COR-L47 (cell line): Measurements from ENCODE around the gene ITPKA.

Experiments
- DNase-seq: peaks from one replicate; lab custom pipeline; 2025; lab: John Stamatoyannopoulos, UW

The ITPKA gene

DNA sequence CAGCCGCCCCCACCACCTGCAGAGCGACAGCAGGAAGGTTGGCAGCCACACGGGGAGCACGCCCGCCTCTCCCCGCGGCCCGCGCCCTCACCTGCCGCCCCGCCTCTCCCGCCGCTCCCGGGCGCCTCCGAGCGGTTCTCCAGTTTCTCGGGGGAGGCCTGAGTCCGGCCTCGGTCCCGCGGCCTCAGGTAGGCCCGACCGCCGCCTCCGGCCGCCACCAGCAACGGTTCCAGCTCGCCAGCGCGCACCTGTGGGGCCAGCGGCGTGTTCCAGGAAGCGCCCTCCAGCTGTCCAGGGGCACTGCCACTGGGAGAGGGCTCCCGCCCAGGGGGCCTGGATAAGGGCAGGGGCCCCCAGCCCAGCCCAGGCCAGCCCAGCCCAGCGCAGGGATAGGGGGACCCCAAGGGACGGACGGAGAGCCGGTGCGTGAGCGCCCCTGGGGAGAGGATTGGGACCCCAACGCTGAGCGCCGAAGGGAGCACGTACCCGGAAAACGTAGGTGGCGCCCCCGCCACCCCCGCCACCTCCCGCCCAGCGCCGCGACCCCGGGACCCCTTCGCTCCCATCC is 17.7 kb downstream of the ITPKA start:
- DNase-seq: peak; percentile 19

DNA sequence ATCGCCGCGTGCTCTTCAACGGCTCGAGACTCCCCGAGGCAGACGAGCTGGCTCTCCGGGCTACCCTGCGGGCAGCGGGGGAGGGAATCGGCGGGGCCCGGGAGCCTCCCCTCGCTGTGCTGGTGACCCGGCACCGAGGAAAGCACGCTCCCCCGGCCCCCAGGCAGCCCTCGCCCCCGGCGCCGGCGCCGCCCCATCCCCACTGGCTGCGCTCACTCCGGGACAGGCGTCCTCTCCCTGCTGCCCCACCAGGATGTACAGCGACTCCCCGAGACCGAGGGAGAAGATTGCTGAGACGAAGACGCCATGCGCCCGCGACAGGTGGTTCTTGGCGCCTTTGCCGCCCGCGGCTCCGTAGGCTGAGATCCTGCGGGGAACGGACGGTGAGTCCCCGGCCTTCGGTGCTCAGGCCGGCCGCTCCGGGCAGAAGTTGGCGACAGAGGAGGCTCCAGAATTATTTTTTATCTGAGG is 18.3 kb downstream of the ITPKA start:
- DNase-seq: peak; percentile 22

DNA sequence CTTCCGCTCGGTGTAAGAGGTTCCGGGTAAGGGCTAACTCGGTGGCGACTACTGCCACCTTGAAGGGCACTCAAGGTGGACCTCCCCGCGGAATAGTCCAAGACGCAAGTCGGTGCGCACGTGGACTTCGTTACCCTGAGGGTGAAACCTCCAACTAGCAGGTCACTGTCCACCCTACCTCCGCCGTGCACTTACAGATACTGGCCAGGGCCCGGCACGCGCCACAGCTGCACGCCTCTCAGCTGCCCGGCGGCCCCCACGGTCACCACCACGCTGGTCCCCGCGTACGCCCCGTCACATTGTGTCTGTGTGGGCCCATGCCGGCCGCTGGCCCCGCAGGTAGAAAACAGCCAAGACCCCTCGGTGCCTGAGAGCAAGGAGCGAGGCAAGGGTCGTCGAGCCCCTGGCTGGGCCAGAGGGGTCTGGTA is 18.9 kb downstream of the ITPKA start:
- DNase-seq: no peak

DNA sequence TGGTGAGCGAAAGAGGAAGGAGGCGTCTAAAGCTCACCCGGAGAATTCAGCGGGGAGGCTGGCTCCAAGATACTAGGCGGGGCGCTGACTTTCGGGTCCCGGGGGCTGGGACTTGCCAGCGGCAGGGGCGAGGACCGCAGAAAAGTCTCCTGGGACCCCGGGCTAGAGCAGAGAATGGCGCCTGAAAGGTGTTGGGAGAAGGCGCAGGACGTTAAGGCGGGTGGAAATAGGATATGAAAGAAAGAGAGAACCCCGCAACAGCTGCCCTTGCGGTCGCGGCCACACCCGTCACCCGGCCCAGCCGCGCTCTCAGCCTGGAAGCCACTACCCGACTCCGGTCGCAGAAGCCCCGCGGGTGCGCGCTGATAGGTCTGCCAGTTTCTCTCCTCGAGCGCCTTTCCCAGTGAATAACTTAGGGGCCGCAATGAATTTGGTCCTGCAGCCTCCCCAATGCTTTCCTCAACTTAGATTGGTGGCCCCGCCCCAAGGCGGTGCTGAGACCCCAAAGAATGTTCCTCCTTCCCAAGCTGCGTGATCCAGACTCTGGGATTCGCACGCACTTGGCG is 19.3 kb downstream of the ITPKA start:
- DNase-seq: peak; percentile 31

DNA sequence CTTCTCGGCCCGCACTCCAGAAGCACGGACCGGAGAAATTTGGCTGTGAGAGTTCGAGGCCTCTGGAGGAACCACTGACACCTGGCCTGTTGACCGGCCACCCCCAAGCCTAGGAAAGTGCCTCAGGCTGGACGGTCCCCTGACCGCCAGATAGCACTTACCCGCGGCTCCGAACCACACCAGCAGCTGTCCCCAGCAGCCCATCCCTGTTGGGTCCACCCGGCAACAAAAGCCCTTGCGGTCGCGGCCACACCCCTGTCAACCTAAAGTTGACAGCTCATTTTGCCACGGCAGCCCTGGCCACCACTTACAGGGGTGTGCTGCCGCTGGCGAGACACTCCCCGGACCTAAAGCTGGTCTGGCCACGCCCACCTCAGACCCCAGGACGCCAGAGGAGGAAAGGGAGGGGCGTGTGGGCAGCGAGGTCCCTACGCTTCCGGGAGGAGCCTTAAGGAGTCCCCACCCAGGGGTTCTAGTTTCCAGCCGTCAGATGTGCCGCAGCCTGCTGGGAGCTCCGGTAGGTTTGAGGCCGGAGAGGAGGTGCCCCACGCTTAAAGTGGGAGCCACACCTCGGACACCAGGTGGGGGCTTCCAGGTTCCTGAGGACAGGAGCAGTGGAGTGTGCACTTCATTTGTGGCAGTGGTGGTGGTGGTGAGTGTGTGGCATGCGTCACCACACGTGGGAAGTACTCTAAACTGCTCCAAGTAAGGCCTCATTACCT is 20.0 kb downstream of the ITPKA start, which contains the start of gene LTK:
Gene LTK, minus strand, starts transcription at position 322 of the 722 bp plus-strand sequence. Its CDS starts 118 bp downstream, at position 204.
- DNase-seq: peak; percentile 91

DNA sequence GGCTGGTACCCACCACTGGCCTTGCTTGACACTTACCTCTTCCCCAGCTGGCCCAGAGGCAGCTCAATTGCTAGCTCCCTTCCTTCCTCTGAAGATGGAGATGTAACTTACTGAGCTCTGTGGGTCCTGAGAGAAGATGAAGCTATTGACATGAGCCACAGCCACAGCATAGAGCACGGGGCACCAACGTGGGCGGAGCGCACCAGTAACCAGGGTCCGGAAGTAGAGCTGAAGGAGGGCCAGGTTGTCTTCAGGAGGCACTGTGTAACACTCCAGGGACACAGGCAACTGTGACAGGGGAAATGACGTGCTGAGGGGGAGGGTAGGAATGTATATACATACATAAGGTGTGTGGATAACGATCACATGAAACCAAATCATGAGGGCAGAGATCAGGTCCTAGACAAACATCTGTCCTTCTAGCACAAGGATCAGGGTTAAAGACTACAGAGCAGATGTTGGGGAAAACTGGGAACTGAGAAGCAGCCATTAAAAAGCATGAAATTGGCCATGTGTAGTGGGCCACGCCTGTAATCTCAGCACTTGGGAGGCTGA is 24.3 kb downstream of the ITPKA start:
- no peak for DNase-seq

DNA sequence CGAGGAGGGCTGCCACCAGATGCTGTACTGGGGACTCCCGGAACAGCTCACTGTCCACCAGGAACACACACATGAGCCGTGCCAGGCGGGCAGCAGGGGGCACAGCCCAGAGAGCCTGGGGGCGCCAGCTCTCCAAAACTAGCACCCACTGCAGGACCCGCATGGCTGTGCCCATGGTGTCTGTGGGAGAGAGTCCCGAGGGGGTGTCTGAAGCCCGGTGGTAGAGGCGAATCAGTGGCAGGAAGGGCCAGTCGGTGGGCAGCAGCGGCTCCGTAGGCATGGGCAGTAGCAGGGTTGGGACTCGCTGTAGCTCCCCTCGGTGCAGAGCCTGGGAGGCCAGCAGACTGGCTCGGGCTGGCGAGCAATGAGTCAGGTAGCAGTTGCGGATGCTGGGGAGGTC is 27.0 kb downstream of the ITPKA start:
- DNase-seq: no peak

DNA sequence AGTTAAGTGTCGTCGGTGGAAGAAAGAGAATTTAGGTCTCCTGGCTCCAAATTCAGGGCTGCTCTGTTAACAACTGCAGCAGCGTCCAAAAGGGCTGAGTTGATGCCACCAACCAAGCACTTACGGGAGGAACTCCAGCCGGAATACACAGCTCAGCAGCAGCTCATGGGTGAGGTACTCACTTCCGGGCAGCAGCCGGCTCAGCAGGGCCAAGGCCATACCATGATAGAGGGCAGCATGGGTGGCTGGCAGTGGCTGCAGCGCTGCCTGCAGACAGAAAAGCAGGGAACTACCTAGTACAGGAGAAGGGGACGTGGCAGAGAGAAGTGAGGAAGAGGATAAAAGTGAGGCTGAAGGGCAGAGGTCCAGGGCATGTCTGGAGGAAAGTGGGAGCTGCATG is 27.9 kb downstream of the ITPKA start:
- no peak for DNase-seq

DNA sequence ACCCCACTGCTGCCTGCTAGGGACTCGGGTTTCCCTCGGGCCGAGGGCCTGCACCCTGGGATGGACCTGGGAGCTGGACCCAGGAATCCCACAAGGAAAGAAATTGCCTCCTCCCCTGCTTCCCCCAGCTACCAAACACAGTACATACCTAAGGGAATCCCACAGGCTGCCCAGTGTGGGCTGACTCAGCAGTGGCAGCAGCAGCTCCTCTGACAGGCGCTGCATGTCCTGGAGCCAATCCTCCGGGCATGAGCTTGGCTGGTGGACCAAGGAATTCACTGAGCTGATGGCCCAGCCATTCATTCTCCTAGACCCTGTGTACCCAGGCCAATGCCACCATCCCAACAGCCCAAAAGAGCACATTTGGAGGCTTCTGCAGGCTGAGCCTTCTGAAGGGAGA is 29.4 kb downstream of the ITPKA start:
- DNase-seq: no peak

DNA sequence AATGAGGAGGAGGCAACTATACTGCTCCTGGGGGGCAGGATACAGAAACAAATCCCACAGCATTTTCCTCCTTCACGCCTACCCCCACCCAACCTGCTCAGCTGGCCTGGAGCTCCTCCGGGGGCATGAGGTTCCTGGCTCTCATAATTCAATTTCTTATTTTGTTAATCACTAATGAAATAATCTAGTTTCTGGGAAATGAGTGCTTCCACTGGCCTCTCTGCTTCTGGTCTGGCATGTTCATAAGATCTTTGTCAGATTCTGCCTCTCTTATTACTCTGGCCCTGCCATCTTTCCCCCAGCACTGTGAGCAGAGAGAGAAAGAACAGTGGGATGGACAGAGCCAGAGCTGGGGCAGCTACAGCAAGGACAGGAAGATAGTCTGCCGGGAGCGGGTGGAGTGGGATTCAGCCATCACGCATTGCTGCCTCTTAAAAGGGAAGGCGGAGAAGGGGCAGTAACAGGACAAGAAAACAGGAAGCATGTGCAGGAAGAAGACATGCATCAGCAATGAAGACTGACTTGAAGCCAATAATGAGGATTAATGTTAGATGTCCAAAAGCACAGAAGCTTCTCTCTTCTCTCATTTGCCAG is 36.8 kb downstream of the ITPKA start:
- DNase-seq: no peak

DNA sequence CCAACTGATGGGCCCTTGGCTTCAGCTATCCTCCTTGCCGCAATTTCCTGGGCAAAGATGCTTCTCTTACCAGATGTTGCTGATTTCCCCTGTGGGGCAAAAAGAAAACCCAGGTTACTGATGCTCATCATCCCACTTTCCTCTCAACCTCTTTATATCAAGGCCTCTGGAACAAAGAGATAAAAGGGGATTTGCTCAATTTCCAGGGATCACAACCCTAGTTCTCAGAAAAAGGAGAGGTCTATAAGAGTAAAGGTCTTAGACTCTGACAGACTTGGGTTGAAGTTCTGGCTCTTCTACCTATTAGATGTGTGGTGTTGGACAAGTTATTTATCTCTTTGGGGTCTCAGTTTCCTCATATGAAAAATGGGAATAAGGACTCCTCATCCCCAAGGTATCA is 41.9 kb downstream of the ITPKA start:
- DNase-seq: no peak

DNA sequence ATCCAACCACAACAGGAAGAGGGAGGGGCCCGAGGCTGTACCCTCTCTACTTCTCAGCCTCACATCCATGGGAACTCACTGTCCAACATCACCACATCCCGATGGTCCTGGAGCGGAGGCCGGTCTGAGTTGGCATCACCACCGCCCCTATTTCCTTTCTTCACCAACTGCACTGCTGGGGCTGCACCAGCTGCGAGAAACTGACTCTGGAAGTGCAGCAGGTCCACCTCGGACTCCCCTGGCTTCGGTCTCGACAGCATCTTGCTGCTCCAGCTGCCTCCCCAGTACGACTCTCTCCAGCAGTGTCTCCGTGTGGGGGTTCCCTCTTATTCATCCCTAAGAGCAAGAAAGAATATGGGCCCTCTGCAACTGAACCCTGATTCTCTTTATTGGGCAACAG is 43.2 kb downstream of the ITPKA start:
- DNase-seq: no peak

DNA sequence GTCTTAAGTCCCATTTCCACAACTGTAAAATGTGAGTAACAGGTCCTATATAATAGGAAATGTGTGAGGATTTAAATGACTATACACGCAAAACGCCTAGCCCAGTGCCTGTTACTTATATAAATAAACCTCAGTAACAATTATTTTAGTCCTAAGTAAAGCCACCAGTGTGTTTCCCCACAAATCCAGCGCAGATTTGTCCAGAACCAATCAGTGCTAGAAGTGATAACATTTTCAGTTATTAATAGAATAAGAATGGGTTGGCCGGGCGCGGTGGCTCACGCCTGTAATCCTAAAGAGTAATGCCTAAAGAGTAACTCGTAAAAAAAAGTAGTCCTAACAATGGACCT is 49.8 kb downstream of the ITPKA start:
- no peak for DNase-seq

DNA sequence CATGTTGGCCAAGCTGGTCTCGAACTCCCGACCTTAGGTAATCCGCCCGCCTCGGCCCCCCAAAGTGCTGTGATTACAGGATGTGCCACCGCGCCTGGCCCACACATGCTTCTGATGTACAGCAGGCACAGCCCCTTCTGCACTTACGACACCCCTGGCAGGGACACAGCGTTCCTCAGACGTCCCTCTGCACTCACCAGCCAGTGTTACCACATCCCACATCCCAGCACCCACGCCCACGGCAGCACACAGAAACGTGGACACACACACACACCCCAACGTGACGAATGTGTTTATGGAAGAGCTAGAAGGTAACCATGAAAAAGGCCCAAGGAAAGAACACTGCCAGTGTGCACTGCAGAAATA is 51.0 kb downstream of the ITPKA start:
- DNase-seq: no peak

DNA sequence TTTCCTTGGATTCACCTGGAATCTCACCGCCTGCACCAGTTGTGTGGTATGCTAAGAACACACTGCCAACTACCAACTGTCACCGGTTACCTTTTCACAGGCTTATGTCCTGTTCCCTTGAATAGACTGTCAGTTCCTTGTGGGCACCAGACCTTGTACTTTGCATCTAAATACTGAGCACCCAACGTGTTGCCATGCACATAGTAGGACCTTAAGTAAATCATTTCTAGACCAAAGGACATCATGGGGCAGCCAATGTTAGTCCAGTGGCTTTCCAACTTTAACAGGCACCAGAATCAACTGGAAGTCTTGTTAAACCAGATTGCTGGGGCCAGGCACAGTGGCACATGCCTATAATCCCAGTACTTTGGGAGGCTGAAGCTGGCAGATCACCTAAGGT is 51.5 kb downstream of the ITPKA start:
- DNase-seq: no peak

DNA sequence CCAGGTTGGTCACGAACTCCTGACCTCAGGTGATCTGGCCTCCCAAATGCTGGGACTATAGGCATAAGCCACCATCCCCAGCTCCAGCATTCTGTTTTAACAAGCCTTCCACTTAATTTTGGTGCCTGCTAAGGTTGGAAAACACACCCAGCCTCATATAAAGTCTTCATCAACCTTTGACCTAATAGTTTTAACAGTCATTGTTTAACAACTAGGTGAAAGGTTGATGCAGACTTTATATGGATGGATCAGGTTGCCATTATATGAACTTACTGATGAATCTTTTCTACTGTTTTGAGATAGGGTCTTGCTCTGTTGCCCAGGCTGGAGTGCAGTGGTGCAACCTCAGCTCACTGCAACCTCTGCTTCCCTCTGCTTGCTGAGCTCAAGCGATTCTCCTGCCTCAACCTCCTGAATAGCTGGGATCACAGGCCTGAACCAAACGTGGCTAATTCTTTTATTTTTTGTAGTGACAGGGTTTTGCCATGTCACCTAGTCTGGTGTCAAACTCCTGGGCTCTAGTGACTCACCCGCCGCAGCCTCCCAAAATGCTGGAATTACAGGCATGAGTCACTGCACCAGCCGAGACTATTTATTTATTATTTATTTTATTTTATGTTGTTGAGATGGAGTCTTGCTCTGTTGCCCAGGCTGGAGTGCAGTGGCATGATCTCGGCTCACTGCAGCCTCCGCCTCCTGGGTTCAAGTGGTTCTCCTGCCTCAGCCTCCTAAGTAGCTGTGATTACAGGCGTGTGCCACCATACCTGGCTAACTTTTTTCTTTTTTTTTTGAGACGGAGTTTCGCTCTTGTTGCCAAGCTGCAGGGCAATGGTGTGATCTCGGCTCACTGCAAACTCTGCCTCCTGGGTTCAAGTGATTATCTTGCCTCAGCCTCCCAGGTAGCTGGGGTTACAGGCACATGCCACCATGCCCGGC is 53.4 kb downstream of the ITPKA start:
- no peak for DNase-seq

DNA sequence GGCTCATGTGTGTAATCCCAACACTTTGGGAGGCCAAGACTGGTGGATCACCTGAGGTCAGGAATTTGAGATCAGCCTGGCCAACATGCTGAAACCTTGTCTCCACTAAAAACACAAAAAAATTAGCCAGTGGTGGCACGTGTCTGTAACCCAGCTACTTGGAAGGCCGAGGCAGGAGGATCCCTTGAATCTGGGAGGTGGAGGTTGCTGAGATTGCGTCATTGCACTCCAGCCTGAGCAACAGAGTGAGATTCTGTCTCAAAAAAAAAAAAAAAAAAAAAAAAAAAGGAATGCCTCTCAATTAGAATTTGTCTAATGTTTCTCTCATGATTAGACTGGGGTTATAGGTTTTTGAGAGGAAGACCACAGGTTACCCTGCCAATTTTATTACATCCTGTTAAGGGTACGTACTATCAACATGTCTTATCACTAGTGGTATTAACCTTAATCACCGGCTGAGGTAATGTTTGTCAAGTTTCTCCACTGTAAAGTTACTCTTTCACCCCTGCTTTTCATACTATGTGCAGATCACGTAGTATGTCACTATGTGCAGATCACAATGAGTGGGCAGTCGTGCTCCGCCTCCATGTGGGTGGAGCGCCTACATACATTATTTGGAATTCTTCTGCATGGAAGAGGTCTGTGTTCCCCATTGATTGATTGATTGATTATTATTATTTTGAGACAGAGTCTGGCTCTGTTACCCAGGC is 56.5 kb downstream of the ITPKA start:
- DNase-seq: no peak
